GM12878 (cell line): Measurements from ENCODE around the gene NELL1. TPM values are rescaled to one million over a fixed set of nuclear protein-coding genes. Genes with fewer than 3 reads are reported as not detected.

ENCODE experiments used
- ATAC-seq: fragments of 200-7000 bp; cut with Tn5 transposase; 3 replicates; pipeline ENCODE4 v1.9.1; 2020; ENCODE audit warnings: mild to moderate bottlenecking, moderate library complexity
- BruUV-seq: library from RNA; stranded (reverse); fragments of 400-500 nt; replicated peaks from 2 replicates; lab custom pipeline; 2021; lab: Mats Ljungman, UMichigan
- CTCF ChIA-PET: fragments of 300-600 bp; sonication (Branson Sonifier 250); formaldehyde crosslinking; extraction: SDS; loops from one replicate; lab custom pipeline; 2021; ENCODE audit warnings: inconsistent platforms; lab: Yijun Ruan, JAX
- POLR2A ChIA-PET: fragments of 350-600 bp; formaldehyde crosslinking; extraction: SDS; loops from one replicate; lab custom pipeline; 2021; ENCODE audit warnings: inconsistent platforms; lab: Charles Lee
- RAD21 ChIA-PET: fragments of 300-600 bp; sonication (Branson Sonifier 250); formaldehyde crosslinking; loops from one replicate; lab custom pipeline; 2023; ENCODE audit warnings: antibody characterized with exemption; ENCODE audit not compliant: unreplicated experiment; lab: Charles Lee
- SMC1A ChIA-PET: fragments of 300-600 bp; sonication (Branson Sonifier 250); formaldehyde crosslinking; loops from one replicate; lab custom pipeline; 2023; ENCODE audit not compliant: unreplicated experiment, uncharacterized antibody; lab: Charles Lee
- DNase-seq: peaks from one replicate; pipeline ENCODE4 v3.0.0-alpha.2; 2011; ENCODE audit warnings: low read depth, low spot score
- FAIRE-seq: peaks from 3 replicates; lab custom pipeline; 2011; peaks lifted over from hg19 to GRCh38; lab: Jason Lieb, UNC
- H2AFZ ChIP-seq: 2 replicates; pipeline ENCODE4 v1.6.0; 2011; ENCODE audit warnings: low read depth, low read length, control low read depth; ENCODE audit not compliant: control insufficient read depth
- H3K27ac ChIP-seq: 2 replicates; pipeline ENCODE4 v1.5.1; 2011; ENCODE audit warnings: control low read depth; ENCODE audit not compliant: control insufficient read depth, insufficient read depth
- H3K27me3 ChIP-seq, 2 experiments: replicated peaks in 1 of 2; 2 replicates each; pipeline versions ENCODE4 v1.6.0 to v1.6.1; 2011; ENCODE audit warnings: low read length in 1 of 2; ENCODE audit not compliant: control insufficient read depth in 2 of 2, insufficient read depth in 2 of 2
- H3K36me3 ChIP-seq, 2 experiments: 2 replicates each; pipeline ENCODE4 v1.5.1; 2011; ENCODE audit warnings: low read length in 1 of 2; ENCODE audit not compliant: control insufficient read depth in 2 of 2, insufficient read depth in 2 of 2
- H3K4me1 ChIP-seq: 2 replicates; pipeline ENCODE4 v1.6.1; 2011; ENCODE audit warnings: mild to moderate bottlenecking, low read length, moderate library complexity, mixed read lengths; ENCODE audit not compliant: control insufficient read depth, insufficient read depth
- H3K4me2 ChIP-seq: 2 replicates; pipeline ENCODE4 v1.6.0; 2011; ENCODE audit warnings: control low read depth; ENCODE audit not compliant: control insufficient read depth, insufficient read depth
- H3K4me3 ChIP-seq: fragments of 200-600 bp; sonication (generic); 2 replicates; pipeline ENCODE4 v1.5.1; 2016
- H3K79me2 ChIP-seq: 2 replicates; pipeline ENCODE4 v1.6.0; 2011; ENCODE audit warnings: low read length; ENCODE audit not compliant: control insufficient read depth, insufficient read depth
- H3K9ac ChIP-seq: 2 replicates; pipeline ENCODE4 v1.8.0; 2011; ENCODE audit warnings: low read length, control low read depth, mixed read lengths; ENCODE audit not compliant: control insufficient read depth, insufficient read depth
- H3K9me3 ChIP-seq: replicated peaks from 3 replicates; pipeline ENCODE4 v1.5.1; 2011; ENCODE audit warnings: mild to moderate bottlenecking, low read length; ENCODE audit not compliant: control insufficient read depth, insufficient read depth
- H4K20me1 ChIP-seq: 2 replicates; pipeline ENCODE4 v1.6.0; 2011; ENCODE audit not compliant: control insufficient read depth, insufficient read depth
- ATF2 ChIP-seq: IDR thresholded peaks from 2 replicates; pipeline ENCODE4 v1.6.1; 2012; ENCODE audit warnings: low read length, inconsistent platforms
- BCL3 ChIP-seq: IDR thresholded peaks from 2 replicates; pipeline ENCODE4 v1.6.1; 2011; ENCODE audit warnings: borderline replicate concordance, low read depth, mild to moderate bottlenecking, moderate library complexity, low read length; ENCODE audit not compliant: insufficient read depth, poor library complexity, severe bottlenecking
- FOS ChIP-seq: IDR thresholded peaks from 3 replicates; pipeline ENCODE4 v1.6.1; 2011; ENCODE audit warnings: borderline replicate concordance; ENCODE audit not compliant: insufficient read length; ENCODE audit errors: extremely low read depth
- IRF3 ChIP-seq: fragments of 450-650 bp; IDR thresholded peaks from 2 replicates; pipeline ENCODE4 v1.6.1; 2014; ENCODE audit warnings: mild to moderate bottlenecking
- MTA3 ChIP-seq: IDR thresholded peaks from 2 replicates; pipeline ENCODE4 v1.6.1; 2012; ENCODE audit warnings: low read length, inconsistent platforms, borderline replicate concordance
- NFXL1 ChIP-seq: fragments of 450-650 bp; IDR thresholded peaks from 2 replicates; pipeline ENCODE4 v1.6.1; 2017; ENCODE audit warnings: antibody characterized with exemption, mild to moderate bottlenecking, borderline replicate concordance
- TARDBP ChIP-seq: IDR thresholded peaks from 2 replicates; pipeline ENCODE4 v1.6.1; 2016; ENCODE audit warnings: borderline replicate concordance
- USF2 ChIP-seq: IDR thresholded peaks from 2 replicates; pipeline ENCODE4 v1.6.1; 2011; ENCODE audit warnings: low read depth, low read length, improper control_type of control experiment, borderline replicate concordance
- ZBTB11 ChIP-seq: fragments of 450-650 bp; formaldehyde crosslinking; IDR thresholded peaks from 2 replicates; pipeline ENCODE4 v1.5.0; 2022; ENCODE audit warnings: mild to moderate bottlenecking, missing genetic modification characterization
- ZSCAN29 ChIP-seq: fragments of 450-650 bp; IDR thresholded peaks from 2 replicates; pipeline ENCODE4 v1.6.1; 2017; ENCODE audit warnings: mild to moderate bottlenecking, moderate library complexity
- WGBS: methylation state at CpG from one replicate; pipeline ENCODE4 v1.1.6; 2016; ENCODE audit warnings: low lambda C conversion rate; ENCODE audit not compliant: insufficient replicate concordance, insufficient coverage; ENCODE audit errors: missing lambda C conversion rate; 5-methylcytosine and 5-hydroxymethylcytosine counted together
- in situ Hi-C: fragments of 300-500 bp; cut with MboI; formaldehyde crosslinking; loops from 9 replicates; pipeline ENCODE4 v1.14.3; 2018; ENCODE audit warnings: mixed read lengths
- intact Hi-C: fragments of 100-400 bp; cut with micrococcal nuclease; formaldehyde crosslinking; loops from one replicate; pipeline ENCODE4 v1.14.2; 2022; ENCODE audit not compliant: unreplicated experiment
- polyA plus RNA-seq, 11 experiments: library from polyadenylated mRNA; depleted of rRNA in 4 of 11; unstranded in 6 of 11; stranded (reverse) in 5 of 11; fragments of >200 nt; fragmentation: Nextera tagmentation in 4 of 11; fragmentation: Illumina TruSeq in 1 of 11; extraction: Ambion mirVana in 4 of 11; extraction: Trizol in 1 of 11; gene quantifications; 1 replicate in 1 of 11; 2 replicates in 10 of 11; pipeline versions ENCODE4 v1.2.1 to v1.2.3, GENCODE V29; 2011 to 2016; ENCODE audit warnings: inconsistent platforms in 2 of 11, missing spikeins in 2 of 11, low read depth in 1 of 11
- total RNA-seq, 4 experiments: library from RNA; depleted of rRNA in 3 of 4; stranded (reverse); fragments of >200 nt in 3 of 4; fragmentation: Illumina TruSeq in 1 of 4; extraction: Trizol in 1 of 4; gene quantifications; 2 replicates each; pipeline versions ENCODE4 v1.2.1 to v1.2.3, GENCODE V29; 2013 to 2021

NELL1 gene
- total and polyA plus RNA-seq, 10 of the 15 experiments (the other 5 are each of a cell fraction or from before 2014, with no cell fraction given) = 0.02 to 0.12 TPM; not detected in 8

GRCh38 chr11:20795005-20795404 lies 125.6 kb downstream of the NELL1 start (continued):
- no peak for TF ChIP-seq BCL3
- no peak for TF ChIP-seq TARDBP
- no peak for TF ChIP-seq ZBTB11 (CRISPR knock-in tag)
- TF ChIP-seq IRF3 = no peak

- no peaks in the 10 kb centered on the region for H3K79me2 ChIP-seq
- H3K4me1 ChIP-seq = no peaks in the 10 kb centered on the region
- intact Hi-C loops (no loop called here), in situ Hi-C loops (no loop called here)
- H3K4me2 ChIP-seq = no peak overlapping the region
- SMC1A ChIA-PET = no interaction called here
- FAIRE-seq (no peak), DNase-seq (no peak), ATAC-seq (no peak)
- no TSS peak for BruUV-seq
- no peak overlapping the region for H2AFZ ChIP-seq
- WGBS = 7% methylated on average over 1 of the region's 1 CpG
- no peak overlapping the region for H3K9ac ChIP-seq
- no peak overlapping the region for H3K27ac ChIP-seq
- H4K20me1 ChIP-seq = no peaks in the 10 kb centered on the region
- no peaks in the 10 kb centered on the region for H3K36me3 ChIP-seq
- H3K9me3 ChIP-seq = no peaks in the 10 kb centered on the region
- CTCF ChIA-PET = interaction anchor here (1.4 kb wide), 1 partner anchor 9 kb away, joined by 3 read pairs; no protein-coding TSS in a partner anchor
- RAD21 ChIA-PET = no interaction called here
- H3K27me3 ChIP-seq = no peaks in the 10 kb centered on the region
- POLR2A ChIA-PET = no interaction called here
- TF ChIP-seq FOS = no peak
- TF ChIP-seq ATF2 = no peak
- TF ChIP-seq ZSCAN29 = no peak
- TF ChIP-seq USF2 = no peak
- TF ChIP-seq NFXL1 = no peak
- TF ChIP-seq MTA3 = no peak
- H3K4me3 ChIP-seq = no peak overlapping the region
Observed at GRCh38 chr11:20808328-20808727, 138.9 kb downstream of the NELL1 start.
